Kidney epithelial cell (primary cell): ENCODE measurements around the gene PIK3C3. TPM values are rescaled to one million over a fixed set of nuclear protein-coding genes. Genes with fewer than 3 reads are reported as not detected.
A peak's percentile ranks its signal among the peaks of the same experiment; 100 is the strongest.

ENCODE experiments used
- DNase-seq: peaks from one replicate; pipeline ENCODE4 v3.0.0-alpha.2; 2010; ENCODE audit warnings: low read depth
- H3K27me3 ChIP-seq: 2 replicates; pipeline ENCODE4 v1.6.0; 2011; ENCODE audit warnings: low read length; ENCODE audit not compliant: control insufficient read depth, insufficient read depth
- H3K36me3 ChIP-seq: 2 replicates; pipeline ENCODE4 v1.5.1; 2011; ENCODE audit warnings: low read length; ENCODE audit not compliant: control insufficient read depth, insufficient read depth
- H3K4me3 ChIP-seq: 2 replicates; pipeline ENCODE4 v1.5.1; 2011; ENCODE audit warnings: low read depth, mild to moderate bottlenecking, control low read depth, low read length
- CTCF ChIP-seq: IDR thresholded peaks from 2 replicates; pipeline ENCODE4 v1.5.1; 2011; ENCODE audit warnings: mild to moderate bottlenecking, moderate library complexity, low read length, control low read depth, inconsistent platforms; ENCODE audit not compliant: insufficient read depth, poor library complexity, severe bottlenecking
- total RNA-seq: library from RNA; depleted of rRNA; stranded (reverse); fragments of >200 nt; gene quantifications from 2 replicates; pipeline ENCODE4 v1.2.3, GENCODE V29; 2015

The PIK3C3 gene
- total RNA-seq, 1 donor from 2014 or later, result 58.7 TPM

GRCh38 chr18:42033137-42033810, 78.2 kb downstream of the PIK3C3 start:
- Histone ChIP-seq H3K36me3 (no peaks in the 10 kb centered on the region), H3K4me3 (no peak overlapping the region), H3K27me3 (no peaks in the 10 kb centered on the region)
- DNase-seq, result no peak
- no peak for TF ChIP-seq CTCF

GRCh38 chr18:42038936-42039335, 83.9 kb downstream of the PIK3C3 start:
- peak; percentile 93 for DNase-seq
- H3K36me3 ChIP-seq, result no peaks in the 10 kb centered on the region
- no peaks in the 10 kb centered on the region for H3K27me3 ChIP-seq
- no peak overlapping the region for H3K4me3 ChIP-seq
- TF ChIP-seq CTCF, result no peak

GRCh38 chr18:42039396-42039795, 84.4 kb downstream of the PIK3C3 start:
- Histone ChIP-seq H3K36me3 (no peaks in the 10 kb centered on the region), H3K4me3 (no peak overlapping the region), H3K27me3 (no peaks in the 10 kb centered on the region)
- TF ChIP-seq CTCF, result no peak
- DNase-seq, result no peak

- no peak for TF ChIP-seq CTCF
- no peaks in the 10 kb centered on the region for H3K27me3 ChIP-seq
- no peak overlapping the region for H3K4me3 ChIP-seq
- no peaks in the 10 kb centered on the region for H3K36me3 ChIP-seq
- DNase-seq, result no peak
These were observed 86.8 kb downstream of the PIK3C3 start for GRCh38 chr18:42041793-42042192.

GRCh38 chr18:42045346-42045745, 90.3 kb downstream of the PIK3C3 start:
- TF ChIP-seq CTCF, result no peak
- H3K27me3 ChIP-seq, result no peaks in the 10 kb centered on the region
- no peak for DNase-seq
- H3K4me3 ChIP-seq, result no peak overlapping the region
- H3K36me3 ChIP-seq, result no peaks in the 10 kb centered on the region

- no peaks in the 10 kb centered on the region for H3K27me3 ChIP-seq
- H3K36me3 ChIP-seq, result no peaks in the 10 kb centered on the region
- TF ChIP-seq CTCF, result no peak
- no peak overlapping the region for H3K4me3 ChIP-seq
- no peak for DNase-seq
These were observed 92.7 kb downstream of the PIK3C3 start for GRCh38 chr18:42047721-42048120.
